ENCODE results near the gene MTERF4. TPM values are rescaled to one million over a fixed set of nuclear protein-coding genes. Genes with fewer than 3 reads are reported as not detected.

Gene MTERF4
- total and polyA plus RNA-seq, 2 of the 13 experiments (the other 11 are each of a cell fraction or from before 2014, with no cell fraction given): 50.5 to 59.8 TPM

- no peak for TF ChIP-seq ZNF850 (CRISPR knock-in tag; conservative IDR thresholded peaks at IDR 0.05)
- TF ChIP-seq ZNF672 (CRISPR knock-in tag; IDR thresholded peaks at IDR 0.05): no peak
- peak; percentile 49; the same call in 1 of the 2 replicates for TF ChIP-seq POLR2AphosphoS5 (IDR thresholded peaks at IDR 0.05; ENCODE audit: low read depth, low read length)
- TF ChIP-seq EZH2 (conservative IDR thresholded peaks at IDR 0.05; ENCODE audit: low read depth, low read length): no peak
- TF ChIP-seq KAT2B (IDR thresholded peaks at IDR 0.05; ENCODE audit: borderline replicate concordance, low read depth, low read length): no peak
- no peak for TF ChIP-seq MAFG (CRISPR knock-in tag; IDR thresholded peaks at IDR 0.05)
- peak; percentile 86 for TF ChIP-seq CSRNP1 (CRISPR knock-in tag; IDR thresholded peaks at IDR 0.05)
- no peak for TF ChIP-seq U2AF2 (IDR thresholded peaks at IDR 0.05; ENCODE audit: low read depth, low read length)
- no peak for TF ChIP-seq SP5 (CRISPR knock-in tag; IDR thresholded peaks at IDR 0.05; ENCODE audit: borderline replicate concordance, low read depth)
- TF ChIP-seq ETV6 (CRISPR knock-in tag; conservative IDR thresholded peaks at IDR 0.05): no peak
- TF ChIP-seq RFX3 (CRISPR knock-in tag; IDR thresholded peaks at IDR 0.05): peak; percentile 86
- no peak for TF ChIP-seq SIX1 (CRISPR knock-in tag; IDR thresholded peaks at IDR 0.05; ENCODE audit: borderline replicate concordance)
- peak; percentile 74; the same call in 1 of the 2 replicates for TF ChIP-seq ZFP91 (CRISPR knock-in tag; IDR thresholded peaks at IDR 0.05; ENCODE audit: borderline replicate concordance)
- TF ChIP-seq ZNF609 (CRISPR knock-in tag; IDR thresholded peaks at IDR 0.05; ENCODE audit: borderline replicate concordance): no peak
- TF ChIP-seq ZNF101 (CRISPR knock-in tag; IDR thresholded peaks at IDR 0.05; ENCODE audit: borderline replicate concordance, low read depth): no peak
- TF ChIP-seq ZNF501 (CRISPR knock-in tag; IDR thresholded peaks at IDR 0.05): peak; percentile 27; the same call in 1 of the 2 replicates
- TF ChIP-seq ZNF281 (CRISPR knock-in tag; IDR thresholded peaks at IDR 0.05; ENCODE audit: borderline replicate concordance): no peak
- peak; percentile 97 for TF ChIP-seq RNF2 (conservative IDR thresholded peaks at IDR 0.05; ENCODE audit: low read depth)
Observed at GRCh38 chr2:241148891-241149674, 47.0 kb upstream of the MTERF4 start, which contains the start of gene PASK (continued).
